HG03354 (cell line): ENCODE measurements around the gene WDR70.
"Not testable (repeated sequence)": the region's sequence is repeated elsewhere in the genome, so short reads cannot be mapped to it uniquely, and the experiment has no call there.

ENCODE experiments used
- ATAC-seq: cut with Tn5 transposase; IDR thresholded peaks from one replicate; pipeline ENCODE4 v1.9.1; 2021; ENCODE audit warnings: mild to moderate bottlenecking; ENCODE audit not compliant: unreplicated experiment, poor library complexity, severe bottlenecking

The WDR70 gene

DNA sequence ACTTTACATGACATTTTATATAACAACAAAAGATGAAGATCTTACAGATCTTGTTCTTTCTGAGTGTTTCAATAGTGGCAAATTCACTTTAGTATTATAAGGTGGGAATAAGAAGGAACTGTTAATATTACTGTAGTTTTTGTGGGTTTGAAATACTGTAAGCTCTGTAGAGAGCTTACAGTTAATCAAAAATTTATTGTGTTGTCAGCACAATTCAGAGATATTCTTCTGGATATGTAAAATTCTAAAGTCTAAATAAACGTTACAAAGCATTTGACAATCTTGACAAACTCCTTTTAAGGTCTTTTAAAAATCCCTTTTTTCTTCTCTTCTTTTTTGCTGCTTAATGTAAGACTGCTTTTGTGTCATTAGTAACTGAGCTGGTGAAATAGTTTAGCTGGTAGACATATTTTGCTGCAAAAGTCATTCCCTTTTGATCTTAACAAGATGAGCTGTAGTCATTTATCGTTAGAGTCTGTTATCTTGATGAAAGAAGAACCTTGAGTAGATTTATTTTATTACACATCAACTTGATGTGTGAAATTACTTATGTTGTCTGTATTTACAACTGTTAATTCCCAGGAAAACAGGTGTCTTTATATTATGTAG is 186.0 kb downstream of the WDR70 start:
- no peak for ATAC-seq

DNA sequence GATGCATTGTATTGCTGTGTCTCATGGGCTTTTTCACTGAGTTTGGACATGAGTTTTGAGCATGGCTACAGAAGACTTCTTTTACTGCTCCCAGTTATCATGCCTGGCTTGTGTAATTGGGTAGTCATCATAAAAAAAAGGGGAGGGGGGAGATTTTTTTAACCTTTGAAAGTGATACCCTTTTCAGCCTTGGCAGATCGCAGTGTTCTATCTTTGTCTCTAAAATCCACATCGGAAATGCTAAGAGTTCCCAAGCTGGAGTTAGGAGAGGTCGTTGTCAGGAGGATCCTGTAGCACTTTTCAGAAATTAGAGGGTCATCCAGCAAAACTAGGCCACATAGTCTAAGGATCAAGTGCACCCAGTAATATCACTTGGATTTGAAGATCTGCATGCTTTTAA is 188.4 kb downstream of the WDR70 start:
- ATAC-seq: no peak

- ATAC-seq: no peak
Measured at GRCh38 chr5:37568018-37568753, 189.1 kb downstream of the WDR70 start.

GRCh38 chr5:37568893-37569292 is 189.8 kb downstream of the WDR70 start:
- no peak for ATAC-seq

DNA sequence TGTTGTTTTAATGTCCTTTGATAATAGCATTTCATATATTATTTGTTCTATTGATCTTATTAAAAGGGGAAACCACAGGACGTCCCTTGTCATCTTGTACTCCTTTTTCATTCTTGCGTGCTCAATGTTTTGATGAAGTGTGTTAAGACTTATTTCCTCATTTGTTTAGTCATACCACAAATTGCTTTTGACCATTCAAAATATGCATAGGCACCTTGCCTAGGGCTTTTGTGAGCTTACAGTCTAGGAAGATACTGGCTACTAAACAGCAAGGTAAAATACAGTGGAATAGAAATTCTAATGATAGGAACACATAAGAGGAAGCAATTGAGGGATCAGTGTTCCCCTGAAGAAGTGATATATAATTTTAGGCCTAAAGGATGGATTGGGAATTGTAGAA is 190.3 kb downstream of the WDR70 start:
- no peak for ATAC-seq

GRCh38 chr5:37570597-37570996 is 191.5 kb downstream of the WDR70 start:
- no peak for ATAC-seq

- ATAC-seq: no peak
Measured at GRCh38 chr5:37571985-37572384, 192.9 kb downstream of the WDR70 start.

DNA sequence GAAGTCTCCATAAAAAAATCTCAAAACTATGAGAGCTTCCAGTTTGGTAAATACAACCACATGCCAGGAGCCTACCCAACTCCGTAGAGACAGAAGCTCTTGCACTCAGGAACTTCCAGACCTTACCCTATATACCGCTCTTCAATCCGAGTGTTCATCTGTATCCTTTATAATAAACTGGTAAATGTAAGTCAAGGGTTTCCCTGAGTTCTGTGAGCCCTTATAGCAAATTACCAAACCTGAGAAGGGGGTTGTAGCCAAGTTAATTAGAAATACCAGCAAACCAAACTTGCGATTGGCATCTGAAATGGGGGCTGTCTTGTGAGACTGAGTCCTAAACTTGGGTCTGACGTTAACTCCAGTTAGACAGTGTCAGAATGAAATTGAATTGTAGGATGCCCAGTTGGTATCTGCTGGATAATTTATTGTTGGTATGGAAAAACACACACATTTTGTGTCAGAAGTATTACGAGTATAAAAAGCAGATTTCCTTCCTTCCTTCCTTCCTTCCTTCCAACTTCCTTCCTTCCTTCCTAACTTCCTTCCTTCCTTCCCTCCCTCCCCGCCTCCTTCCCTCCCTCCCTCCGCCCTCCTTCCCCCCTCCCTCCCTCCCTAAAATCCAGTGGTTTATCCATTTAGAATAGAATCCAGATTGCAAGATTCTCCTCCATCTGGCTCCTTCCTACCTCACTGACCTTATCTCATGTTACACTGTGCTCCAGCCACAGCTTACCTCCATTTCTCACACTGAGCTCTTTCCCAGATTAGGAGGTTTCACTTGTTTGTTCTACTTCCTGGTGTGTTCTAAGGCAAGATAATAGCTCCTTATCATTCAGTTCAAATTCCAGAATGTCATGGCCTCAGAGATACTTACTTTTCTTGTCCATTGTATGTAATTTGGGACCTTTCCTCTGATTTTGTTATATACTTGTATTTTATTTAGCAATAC is 196.7 kb downstream of the WDR70 start:
- ATAC-seq: no peak

DNA sequence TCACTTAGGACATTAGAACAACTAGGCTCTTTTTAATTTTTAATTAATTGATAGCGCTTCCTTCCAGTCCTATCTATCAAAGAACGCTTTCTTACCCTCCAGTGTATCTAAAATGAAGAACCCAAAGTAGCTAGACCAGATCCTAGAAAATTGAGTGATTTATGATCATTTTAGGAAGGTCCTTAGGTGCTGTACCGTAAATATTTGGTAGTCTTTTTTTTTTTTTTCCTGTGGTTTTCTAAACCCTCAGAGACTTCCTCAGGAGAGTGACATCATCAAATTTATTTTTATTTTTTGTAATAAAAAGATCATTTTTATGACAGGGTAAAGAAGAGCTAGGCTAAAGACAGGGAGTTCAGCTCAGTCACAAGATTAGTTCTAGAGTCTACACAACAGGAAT is 197.4 kb downstream of the WDR70 start:
- no peak for ATAC-seq

DNA sequence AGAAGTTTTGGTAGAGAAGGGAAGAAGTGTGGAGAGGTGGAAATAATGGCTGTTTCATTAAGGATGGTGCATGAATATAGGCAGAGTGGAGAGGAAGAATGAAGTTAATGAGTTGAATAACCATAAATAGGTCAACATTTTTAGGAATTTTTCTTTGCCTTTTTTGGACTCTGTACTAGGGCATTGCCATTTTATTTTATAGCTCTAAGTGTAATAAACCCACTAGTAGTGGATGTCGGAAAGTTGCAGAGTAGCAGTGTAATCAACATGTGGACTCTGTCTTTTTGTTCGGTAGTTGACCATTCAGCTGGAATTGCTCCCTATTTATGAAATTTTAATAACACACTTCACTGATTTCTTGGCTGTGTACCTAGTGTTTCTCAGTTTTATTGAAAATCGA is 199.1 kb downstream of the WDR70 start:
- no peak for ATAC-seq

DNA sequence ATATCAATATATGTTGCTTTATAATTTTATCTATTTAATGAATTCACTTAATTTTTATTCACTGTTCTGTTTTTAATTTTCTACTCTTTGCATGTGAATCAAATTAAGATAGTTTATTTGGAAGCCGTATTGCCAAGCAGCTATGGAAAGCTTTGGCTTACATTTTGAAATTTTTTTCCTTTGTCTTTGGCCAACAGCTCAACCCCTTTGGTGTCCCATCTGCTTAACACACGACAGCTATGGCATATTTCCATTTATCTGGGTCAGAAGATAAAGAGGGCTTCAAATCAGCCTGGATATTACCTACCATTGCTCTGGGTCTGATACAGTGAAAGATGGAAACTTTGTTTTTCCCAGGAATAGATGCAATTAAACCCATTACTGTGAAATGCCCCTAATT is 201.0 kb downstream of the WDR70 start:
- no peak for ATAC-seq

DNA sequence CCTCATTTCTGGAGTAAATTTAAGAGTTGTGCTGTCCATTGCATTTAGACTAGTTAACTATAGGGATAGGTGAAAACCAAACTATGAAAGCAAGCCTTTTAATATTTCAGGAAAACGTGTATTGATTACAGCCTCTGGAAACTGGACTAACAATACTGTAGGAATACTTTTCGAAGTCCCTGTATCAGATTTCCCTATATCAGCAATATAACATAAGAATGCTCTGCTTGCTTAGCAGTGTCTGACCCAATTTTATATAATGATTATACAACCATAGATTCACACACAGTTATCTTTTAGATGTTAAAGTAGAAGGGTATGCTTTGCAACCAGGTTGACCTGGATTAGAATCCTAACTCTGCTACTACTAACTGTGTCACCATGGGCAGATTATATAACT is 203.1 kb downstream of the WDR70 start:
- ATAC-seq: no peak

DNA sequence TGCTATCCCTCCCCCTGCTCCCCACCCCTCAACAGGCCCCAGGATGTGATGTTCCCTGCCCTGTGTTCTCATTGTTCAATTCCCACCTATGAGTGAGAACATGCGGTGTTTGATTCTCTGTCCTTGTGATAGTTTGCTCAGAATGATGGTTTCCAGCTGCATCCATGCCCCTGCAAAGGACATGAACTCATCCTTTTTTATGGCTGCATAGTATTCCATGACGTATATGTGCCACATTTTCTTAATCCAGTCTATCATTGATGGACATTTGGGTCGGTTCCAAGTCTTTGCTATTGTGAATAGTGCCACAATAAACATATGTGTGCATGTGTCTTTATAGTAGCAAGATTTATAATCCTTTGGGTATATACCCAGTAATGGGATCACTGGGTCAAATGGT is 214.2 kb downstream of the WDR70 start:
- not testable (repeated sequence) for ATAC-seq

GRCh38 chr5:37594864-37595263 is 215.7 kb downstream of the WDR70 start:
- ATAC-seq: not testable (repeated sequence)

GRCh38 chr5:37598733-37599132 is 219.6 kb downstream of the WDR70 start:
- ATAC-seq: no peak

DNA sequence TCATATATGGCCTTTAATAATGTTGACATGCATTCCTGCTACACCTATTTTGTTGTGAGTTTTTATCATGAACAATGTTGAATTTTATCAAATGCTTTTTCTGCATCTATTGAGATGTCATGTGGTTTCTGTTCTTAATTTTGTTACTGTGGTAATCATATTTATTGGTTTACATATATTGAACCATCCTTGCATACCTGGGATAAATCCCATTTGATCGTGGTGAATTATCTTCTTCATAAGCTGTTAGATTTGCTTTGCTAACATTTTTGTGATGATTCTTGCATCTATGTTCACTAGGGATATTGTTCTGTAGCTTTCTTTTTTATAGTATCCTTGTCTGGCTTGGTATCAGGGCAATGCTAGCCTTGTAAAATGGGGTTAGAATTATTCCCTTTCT is 222.0 kb downstream of the WDR70 start:
- no peak for ATAC-seq

DNA sequence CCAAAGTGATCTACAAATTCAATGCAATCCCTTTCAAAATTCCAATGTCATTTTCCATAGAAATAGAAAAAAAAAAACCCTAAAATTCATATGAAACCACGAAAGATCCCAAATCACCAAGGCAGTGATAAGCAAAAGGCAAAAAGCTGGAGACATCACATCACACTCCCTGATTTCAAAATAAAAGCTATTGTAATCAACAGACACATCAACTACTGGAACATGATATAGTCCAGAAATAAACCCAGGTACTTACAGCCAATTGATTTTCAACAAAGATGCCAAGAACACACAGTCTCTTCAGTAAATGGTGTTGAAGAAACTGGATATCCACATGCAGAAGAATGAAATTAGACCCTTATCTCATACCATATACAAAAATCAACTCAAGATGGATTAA is 224.0 kb downstream of the WDR70 start:
- no peak for ATAC-seq

- no peak for ATAC-seq
Measured at GRCh38 chr5:37604290-37604689, 225.2 kb downstream of the WDR70 start.

DNA sequence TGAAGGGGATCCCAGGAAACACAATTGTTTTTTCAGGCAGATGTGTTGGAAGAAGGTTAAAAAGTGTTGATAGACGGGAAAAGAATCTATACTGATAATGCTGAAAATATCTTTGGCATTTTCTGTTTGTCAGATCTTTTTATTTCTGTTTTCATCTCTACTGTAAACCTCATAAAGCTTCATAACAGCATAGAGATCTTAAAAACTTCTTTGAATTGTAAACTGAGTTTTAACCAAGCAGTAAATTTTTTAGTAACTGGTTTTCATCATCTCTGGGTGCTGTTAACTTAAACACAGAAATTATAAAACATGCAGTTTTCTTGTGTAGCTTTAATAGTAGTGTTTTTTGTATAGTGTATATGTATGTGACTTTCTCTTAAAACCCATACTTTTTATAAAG is 227.0 kb downstream of the WDR70 start:
- ATAC-seq: no peak

- ATAC-seq: no peak
Measured at GRCh38 chr5:37606632-37607248, 227.6 kb downstream of the WDR70 start.
